ENCODE results near the gene OSCAR. TPM values are rescaled to one million over a fixed set of nuclear protein-coding genes. Genes with fewer than 3 reads are reported as not detected.

Gene OSCAR, protein sequence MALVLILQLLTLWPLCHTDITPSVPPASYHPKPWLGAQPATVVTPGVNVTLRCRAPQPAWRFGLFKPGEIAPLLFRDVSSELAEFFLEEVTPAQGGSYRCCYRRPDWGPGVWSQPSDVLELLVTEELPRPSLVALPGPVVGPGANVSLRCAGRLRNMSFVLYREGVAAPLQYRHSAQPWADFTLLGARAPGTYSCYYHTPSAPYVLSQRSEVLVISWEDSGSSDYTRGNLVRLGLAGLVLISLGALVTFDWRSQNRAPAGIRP
- total RNA-seq (ENCODE audit: unreplicated experiment), result not detected
- long read RNA-seq, result 0 reads

DNA sequence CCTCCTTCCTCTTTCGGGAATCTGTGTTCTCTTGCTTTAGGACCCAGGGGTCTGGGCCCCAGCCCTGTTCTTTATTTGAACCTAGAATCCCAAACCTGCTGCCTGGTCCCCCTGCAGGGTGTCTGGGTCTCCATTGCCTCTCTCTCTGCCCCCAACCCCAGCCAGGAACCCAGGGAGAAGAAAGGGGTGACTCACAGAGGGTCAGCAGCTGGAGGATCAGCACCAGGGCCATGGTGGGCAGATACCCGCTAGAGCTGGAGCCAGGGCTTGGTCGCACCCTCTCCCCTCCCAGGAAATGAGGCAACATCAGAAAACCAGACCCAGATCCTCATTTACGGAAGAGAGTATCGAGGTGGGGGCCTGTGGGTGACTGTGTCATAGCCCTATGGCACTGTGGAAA lies at the start of gene OSCAR:
OSCAR (minus strand) TSS at position 243 of the 400 bp plus-strand sequence; CDS start at position 232, 11 bp downstream.
- peaks cover 2% of the 10 kb centered on the region for H3K4me1 Mint-ChIP-seq (ENCODE audit: low read depth, unreplicated experiment)
- TF ChIP-seq, protein P1, sequence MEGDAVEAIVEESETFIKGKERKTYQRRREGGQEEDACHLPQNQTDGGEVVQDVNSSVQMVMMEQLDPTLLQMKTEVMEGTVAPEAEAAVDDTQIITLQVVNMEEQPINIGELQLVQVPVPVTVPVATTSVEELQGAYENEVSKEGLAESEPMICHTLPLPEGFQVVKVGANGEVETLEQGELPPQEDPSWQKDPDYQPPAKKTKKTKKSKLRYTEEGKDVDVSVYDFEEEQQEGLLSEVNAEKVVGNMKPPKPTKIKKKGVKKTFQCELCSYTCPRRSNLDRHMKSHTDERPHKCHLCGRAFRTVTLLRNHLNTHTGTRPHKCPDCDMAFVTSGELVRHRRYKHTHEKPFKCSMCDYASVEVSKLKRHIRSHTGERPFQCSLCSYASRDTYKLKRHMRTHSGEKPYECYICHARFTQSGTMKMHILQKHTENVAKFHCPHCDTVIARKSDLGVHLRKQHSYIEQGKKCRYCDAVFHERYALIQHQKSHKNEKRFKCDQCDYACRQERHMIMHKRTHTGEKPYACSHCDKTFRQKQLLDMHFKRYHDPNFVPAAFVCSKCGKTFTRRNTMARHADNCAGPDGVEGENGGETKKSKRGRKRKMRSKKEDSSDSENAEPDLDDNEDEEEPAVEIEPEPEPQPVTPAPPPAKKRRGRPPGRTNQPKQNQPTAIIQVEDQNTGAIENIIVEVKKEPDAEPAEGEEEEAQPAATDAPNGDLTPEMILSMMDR (IDR thresholded peaks at IDR 0.05; ENCODE audit: partially characterized antibody, unreplicated experiment), result no peak
- H3K27me3 Mint-ChIP-seq (ENCODE audit: unreplicated experiment), result peaks cover 6% of the 10 kb centered on the region
- no peak within 1 kb of the TSS for H3K27ac Mint-ChIP-seq (ENCODE audit: unreplicated experiment)
- H3K36me3 Mint-ChIP-seq (ENCODE audit: unreplicated experiment), result no peaks in the 10 kb centered on the region
- H3K9me3 Mint-ChIP-seq (ENCODE audit: unreplicated experiment), result peaks cover 4% of the 10 kb centered on the region
- DNase-seq, result no peak
- H3K4me3 Mint-ChIP-seq (ENCODE audit: unreplicated experiment), result peak within 1 kb of the TSS; percentile 70

DNA sequence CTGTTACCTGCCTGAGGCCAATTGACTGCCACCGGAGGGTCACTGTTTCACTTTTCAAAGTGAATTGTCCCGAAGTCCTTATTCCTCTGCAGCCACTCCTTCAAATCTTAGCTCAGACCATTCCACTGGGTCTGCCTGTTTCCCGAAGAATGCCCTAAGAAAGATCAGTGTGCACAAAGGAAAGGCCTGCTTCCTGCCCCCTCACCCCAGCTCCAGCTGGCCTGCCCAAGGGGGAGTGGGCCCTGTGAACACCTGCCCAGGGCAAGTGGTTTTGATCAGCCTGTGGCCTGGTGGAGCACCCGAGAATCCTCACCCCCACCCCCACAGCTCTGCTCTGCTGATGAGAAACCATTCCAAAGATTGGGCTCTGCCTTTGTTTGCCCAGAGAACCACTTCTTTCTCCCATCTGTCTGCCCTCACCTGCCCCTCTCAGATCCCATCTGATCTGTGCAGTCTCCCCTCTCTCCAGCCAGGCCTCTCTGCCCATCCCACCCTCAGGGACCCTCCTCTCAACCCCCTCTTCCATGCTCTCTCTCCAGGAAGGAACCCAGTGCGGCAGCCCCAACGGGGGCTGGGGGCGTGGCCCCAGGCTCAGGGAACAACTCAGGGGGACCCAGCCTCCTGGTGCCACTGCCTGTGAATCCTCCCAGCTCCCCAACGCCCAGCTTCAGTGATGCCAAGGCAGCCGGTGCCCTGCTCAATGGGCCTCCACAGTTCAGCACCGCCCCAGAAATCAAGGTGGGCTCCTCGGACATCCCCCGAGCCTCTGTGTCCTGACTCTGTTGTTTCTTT lies 48.6 kb upstream of the OSCAR start:
- Mint-ChIP-seq H3K36me3 (ENCODE audit: unreplicated experiment) (peaks cover 4% of the 10 kb centered on the region), H3K9me3 (ENCODE audit: unreplicated experiment) (peaks cover 7% of the 10 kb centered on the region), H3K4me1 (ENCODE audit: low read depth, unreplicated experiment) (no peaks in the 10 kb centered on the region), H3K27me3 (ENCODE audit: unreplicated experiment) (peaks cover 6% of the 10 kb centered on the region), H3K4me3 (ENCODE audit: unreplicated experiment) (no peak overlapping the region), H3K27ac (ENCODE audit: unreplicated experiment) (peak overlapping the region; percentile 38)
- DNase-seq, result no peak
- TF ChIP-seq, protein P1 (IDR thresholded peaks at IDR 0.05; ENCODE audit: partially characterized antibody, unreplicated experiment), result no peak

- H3K4me3 Mint-ChIP-seq (ENCODE audit: unreplicated experiment), result no peak overlapping the region
- H3K36me3 Mint-ChIP-seq (ENCODE audit: unreplicated experiment), result peaks cover under 1% of the 10 kb centered on the region
- H3K27ac Mint-ChIP-seq (ENCODE audit: unreplicated experiment), result no peak overlapping the region
- TF ChIP-seq, protein P1 (IDR thresholded peaks at IDR 0.05; ENCODE audit: partially characterized antibody, unreplicated experiment), result no peak
- no peak for DNase-seq
- H3K4me1 Mint-ChIP-seq (ENCODE audit: low read depth, unreplicated experiment), result no peaks in the 10 kb centered on the region
- H3K9me3 Mint-ChIP-seq (ENCODE audit: unreplicated experiment), result peaks cover 4% of the 10 kb centered on the region
- peaks cover 3% of the 10 kb centered on the region for H3K27me3 Mint-ChIP-seq (ENCODE audit: unreplicated experiment)
These were observed 47.6 kb upstream of the OSCAR start for GRCh38 chr19:54148158-54148557.

GRCh38 chr19:54147676-54148075 lies 47.1 kb upstream of the OSCAR start:
- no peaks in the 10 kb centered on the region for H3K36me3 Mint-ChIP-seq (ENCODE audit: unreplicated experiment)
- H3K9me3 Mint-ChIP-seq (ENCODE audit: unreplicated experiment), result peaks cover 4% of the 10 kb centered on the region
- H3K4me3 Mint-ChIP-seq (ENCODE audit: unreplicated experiment), result no peak overlapping the region
- H3K27ac Mint-ChIP-seq (ENCODE audit: unreplicated experiment), result no peak overlapping the region
- H3K4me1 Mint-ChIP-seq (ENCODE audit: low read depth, unreplicated experiment), result no peaks in the 10 kb centered on the region
- DNase-seq, result no peak
- peaks cover 3% of the 10 kb centered on the region for H3K27me3 Mint-ChIP-seq (ENCODE audit: unreplicated experiment)
- TF ChIP-seq, protein P1 (IDR thresholded peaks at IDR 0.05; ENCODE audit: partially characterized antibody, unreplicated experiment), result no peak
